ENCODE data around the gene MLC1. TPM values are rescaled to one million over a fixed set of nuclear protein-coding genes. Genes with fewer than 3 reads are reported as not detected.

Gene MLC1
- total RNA-seq, 1 donor from 2014 or later = not detected

- Histone ChIP-seq H3K27me3 (ENCODE audit: control insufficient read depth, insufficient read depth, low read length) (no peaks in the 10 kb centered on the region), H3K36me3 (ENCODE audit: control insufficient read depth, insufficient read depth, low read length) (no peaks in the 10 kb centered on the region), H3K4me3 (ENCODE audit: low read depth, low read length) (no peak overlapping the region)
- DNase-seq (ENCODE audit: low read depth) (no peak), FAIRE-seq (no peak)
- TF ChIP-seq CTCF (IDR thresholded peaks at IDR 0.05; ENCODE audit: insufficient read depth, low read length, severe bottlenecking) = no peak
Measured at GRCh38 chr22:50101870-50102565, 16.8 kb upstream of the MLC1 start.

- DNase-seq (ENCODE audit: low read depth) (no peak), FAIRE-seq (no peak)
- Histone ChIP-seq H3K27me3 (ENCODE audit: control insufficient read depth, insufficient read depth, low read length) (no peaks in the 10 kb centered on the region), H3K36me3 (ENCODE audit: control insufficient read depth, insufficient read depth, low read length) (no peaks in the 10 kb centered on the region), H3K4me3 (ENCODE audit: low read depth, low read length) (no peak overlapping the region)
- TF ChIP-seq CTCF (IDR thresholded peaks at IDR 0.05; ENCODE audit: insufficient read depth, low read length, severe bottlenecking) = no peak
Measured at GRCh38 chr22:50098052-50098451, 12.8 kb upstream of the MLC1 start.

GRCh38 chr22:50092342-50092741, 7.1 kb upstream of the MLC1 start:
- Histone ChIP-seq H3K4me3 (ENCODE audit: low read depth, low read length) (no peak overlapping the region), H3K36me3 (ENCODE audit: control insufficient read depth, insufficient read depth, low read length) (no peaks in the 10 kb centered on the region), H3K27me3 (ENCODE audit: control insufficient read depth, insufficient read depth, low read length) (peaks cover 1% of the 10 kb centered on the region)
- no peak for TF ChIP-seq CTCF (IDR thresholded peaks at IDR 0.05; ENCODE audit: insufficient read depth, low read length, severe bottlenecking)
- no peak for DNase-seq (ENCODE audit: low read depth)
- no peak for FAIRE-seq

- no peak for TF ChIP-seq CTCF (IDR thresholded peaks at IDR 0.05; ENCODE audit: insufficient read depth, low read length, severe bottlenecking)
- Histone ChIP-seq H3K4me3 (ENCODE audit: low read depth, low read length) (no peak overlapping the region), H3K27me3 (ENCODE audit: control insufficient read depth, insufficient read depth, low read length) (peaks cover 1% of the 10 kb centered on the region), H3K36me3 (ENCODE audit: control insufficient read depth, insufficient read depth, low read length) (no peaks in the 10 kb centered on the region)
- FAIRE-seq (no peak), DNase-seq (ENCODE audit: low read depth) (no peak)
Measured at GRCh38 chr22:50091092-50091768, 6.0 kb upstream of the MLC1 start.

- TF ChIP-seq CTCF (IDR thresholded peaks at IDR 0.05; ENCODE audit: insufficient read depth, low read length, severe bottlenecking) = no peak
- FAIRE-seq = no peak
- Histone ChIP-seq H3K36me3 (ENCODE audit: control insufficient read depth, insufficient read depth, low read length) (no peaks in the 10 kb centered on the region), H3K27me3 (ENCODE audit: control insufficient read depth, insufficient read depth, low read length) (peaks cover 1% of the 10 kb centered on the region), H3K4me3 (ENCODE audit: low read depth, low read length) (no peak overlapping the region)
- DNase-seq (ENCODE audit: low read depth) = no peak
Measured at GRCh38 chr22:50090412-50090714, 5.1 kb upstream of the MLC1 start.
